Loucy (cell line): ENCODE data around the gene BLOC1S3.

Source experiments
- H2AFZ ChIP-seq: fragments of 200-600 bp; sonication (generic); 2 replicates; pipeline ENCODE4 v1.6.0; 2016; ENCODE audit warnings: antibody characterized with exemption, mild to moderate bottlenecking, low read length, moderate library complexity
- H3F3A ChIP-seq: fragments of 200-600 bp; 2 replicates; pipeline ENCODE4 v1.6.0; 2016; ENCODE audit warnings: antibody characterized with exemption, low read depth, mild to moderate bottlenecking
- H3K27me3 ChIP-seq: fragments of 200-600 bp; sonication (generic); 2 replicates; pipeline ENCODE4 v1.6.1; 2014; ENCODE audit warnings: low read length, mild to moderate bottlenecking; ENCODE audit not compliant: insufficient read depth, poor library complexity, severe bottlenecking
- H3K36me3 ChIP-seq: fragments of 200-600 bp; sonication (generic); 2 replicates; pipeline ENCODE4 v1.6.1; 2016; ENCODE audit warnings: low read length; ENCODE audit not compliant: insufficient read depth
- H3K4me1 ChIP-seq: fragments of 200-600 bp; sonication (generic); 2 replicates; pipeline ENCODE4 v1.5.1; 2014; ENCODE audit warnings: low read length, mild to moderate bottlenecking; ENCODE audit not compliant: insufficient read depth, poor library complexity, severe bottlenecking
- H3K4me2 ChIP-seq: fragments of 200-600 bp; sonication (generic); 2 replicates; pipeline ENCODE4 v1.6.0; 2014; ENCODE audit warnings: antibody characterized with exemption, low read length, low read depth, mild to moderate bottlenecking; ENCODE audit not compliant: poor library complexity, severe bottlenecking
- H3K4me3 ChIP-seq: fragments of 200-600 bp; sonication (generic); 2 replicates; pipeline ENCODE4 v1.5.1; 2014; ENCODE audit warnings: low read length, mild to moderate bottlenecking, mixed read lengths; ENCODE audit not compliant: poor library complexity, severe bottlenecking
- H3K79me2 ChIP-seq: fragments of 200-600 bp; sonication (generic); 2 replicates; pipeline ENCODE4 v1.6.1; 2014; ENCODE audit warnings: low read length; ENCODE audit not compliant: insufficient read depth
- H3K9ac ChIP-seq: fragments of 200-600 bp; sonication (generic); 2 replicates; pipeline ENCODE4 v1.6.0; 2014; ENCODE audit warnings: mild to moderate bottlenecking, low read depth, low read length, moderate library complexity; ENCODE audit not compliant: poor library complexity, severe bottlenecking
- H3K9me2 ChIP-seq: fragments of 200-600 bp; sonication (generic); replicated peaks from 2 replicates; pipeline ENCODE4 v1.6.1; 2016; ENCODE audit warnings: low read depth, low read length, mixed read lengths
- H3K9me3 ChIP-seq: fragments of 200-600 bp; sonication (generic); 2 replicates; pipeline ENCODE4 v1.6.1; 2014; ENCODE audit warnings: mild to moderate bottlenecking, antibody characterized with exemption, low read length, low read depth; ENCODE audit not compliant: insufficient read depth
- H4K20me1 ChIP-seq: fragments of 200-600 bp; sonication (generic); 2 replicates; pipeline ENCODE4 v1.6.0; 2014; ENCODE audit warnings: antibody characterized with exemption, low read length, mild to moderate bottlenecking; ENCODE audit not compliant: insufficient read depth, poor library complexity, severe bottlenecking
- CTCF ChIP-seq: fragments of 200-600 bp; sonication (generic); conservative IDR thresholded peaks from 2 replicates; pipeline ENCODE4 v1.5.1; 2014; ENCODE audit warnings: mild to moderate bottlenecking, antibody characterized with exemption, low read length
- EZH2phosphoT487 ChIP-seq: fragments of 200-600 bp; IDR thresholded peaks from 2 replicates; pipeline ENCODE4 v1.6.1; 2018; ENCODE audit warnings: antibody characterized with exemption, mild to moderate bottlenecking, moderate library complexity, borderline replicate concordance

The BLOC1S3 gene

GRCh38 chr19:45160870-45161737 is 17.5 kb upstream of the BLOC1S3 start, which contains the start of gene NKPD1:
Gene NKPD1, minus strand, starts transcription at chr19:45160982. Its CDS starts 832 bp downstream, at chr19:45160150.
- no peaks in the 10 kb centered on the region for H3F3A ChIP-seq
- TF ChIP-seq EZH2phosphoT487 = no peak
- no peak for TF ChIP-seq CTCF

GRCh38 chr19:45161738-45162607 is 16.6 kb upstream of the BLOC1S3 start:
- Histone ChIP-seq H3K9me3 (no peaks in the 10 kb centered on the region), H3K4me3 (no peak overlapping the region), H2AFZ (no peak overlapping the region), H3K27me3 (no peaks in the 10 kb centered on the region), H3K36me3 (no peaks in the 10 kb centered on the region), H3K79me2 (no peaks in the 10 kb centered on the region), H3F3A (no peaks in the 10 kb centered on the region), H3K4me2 (no peak overlapping the region), H3K4me1 (no peaks in the 10 kb centered on the region), H4K20me1 (no peaks in the 10 kb centered on the region), H3K9me2 (no peaks in the 10 kb centered on the region), H3K9ac (no peak overlapping the region)
- TF ChIP-seq EZH2phosphoT487 (no peak), CTCF (peak; percentile 45; the same call in 1 of the 2 replicates)

More at GRCh38 chr19:45160870-45161737, 17.5 kb upstream of the BLOC1S3 start, which contains the start of gene NKPD1:
- no peaks in the 10 kb centered on the region for H4K20me1 ChIP-seq
- H3K79me2 ChIP-seq = no peaks in the 10 kb centered on the region
- no peaks in the 10 kb centered on the region for H3K36me3 ChIP-seq
- H3K4me1 ChIP-seq = no peaks in the 10 kb centered on the region
- no peaks in the 10 kb centered on the region for H3K9me3 ChIP-seq
- no peak within 1 kb of the TSS for H2AFZ ChIP-seq
- H3K9ac ChIP-seq = no peak within 1 kb of the TSS
- no peaks in the 10 kb centered on the region for H3K27me3 ChIP-seq
- no peak within 1 kb of the TSS for H3K4me2 ChIP-seq
- no peak within 1 kb of the TSS for H3K4me3 ChIP-seq
- H3K9me2 ChIP-seq = no peaks in the 10 kb centered on the region

GRCh38 chr19:45162608-45163143 is 15.9 kb upstream of the BLOC1S3 start:
- no peak for TF ChIP-seq CTCF
- TF ChIP-seq EZH2phosphoT487 = no peak

More at GRCh38 chr19:45162608-45163143, 15.9 kb upstream of the BLOC1S3 start:
- Histone ChIP-seq H3K4me3 (no peak overlapping the region), H3K79me2 (no peaks in the 10 kb centered on the region), H3K9me3 (no peaks in the 10 kb centered on the region), H3K36me3 (no peaks in the 10 kb centered on the region), H3K9ac (no peak overlapping the region), H3K4me1 (no peaks in the 10 kb centered on the region), H3F3A (no peaks in the 10 kb centered on the region), H2AFZ (no peak overlapping the region), H3K27me3 (no peaks in the 10 kb centered on the region), H3K4me2 (no peak overlapping the region), H4K20me1 (no peaks in the 10 kb centered on the region), H3K9me2 (no peaks in the 10 kb centered on the region)
